Measurements from ENCODE around the gene NODAL.
A peak's percentile ranks its signal among the peaks of the same experiment; 100 is the strongest.
"Not testable (repeated sequence)": the region's sequence is repeated elsewhere in the genome, so short reads cannot be mapped to it uniquely, and the experiment has no call there.

The NODAL gene

GRCh38 chr10:70441161-70441894, at the start of gene NODAL:
NODAL (minus strand) TSS chr10:70441681; CDS start chr10:70441667, 14 bp downstream.
- DNase-seq: no peak

DNA sequence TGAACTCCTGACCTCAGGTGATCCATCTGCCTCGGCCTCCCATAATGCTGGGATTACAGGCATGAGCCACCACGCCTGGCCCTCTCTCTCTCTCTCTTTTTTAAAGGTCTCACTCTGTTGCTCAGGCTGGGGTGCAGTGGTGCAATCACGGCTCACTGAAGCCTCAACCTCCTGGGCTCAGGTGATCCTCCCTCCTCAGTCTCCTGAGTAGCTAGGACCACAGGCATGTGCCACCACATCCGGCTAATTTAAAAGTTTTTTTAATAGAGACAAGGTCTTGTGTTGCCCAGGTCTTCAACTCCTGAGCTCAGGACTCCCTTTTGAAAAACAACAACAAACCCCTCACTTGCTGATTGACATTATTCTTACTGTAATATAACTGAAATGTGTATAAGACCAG, 48.7 kb upstream of the NODAL start:
- DNase-seq: no peak

DNA sequence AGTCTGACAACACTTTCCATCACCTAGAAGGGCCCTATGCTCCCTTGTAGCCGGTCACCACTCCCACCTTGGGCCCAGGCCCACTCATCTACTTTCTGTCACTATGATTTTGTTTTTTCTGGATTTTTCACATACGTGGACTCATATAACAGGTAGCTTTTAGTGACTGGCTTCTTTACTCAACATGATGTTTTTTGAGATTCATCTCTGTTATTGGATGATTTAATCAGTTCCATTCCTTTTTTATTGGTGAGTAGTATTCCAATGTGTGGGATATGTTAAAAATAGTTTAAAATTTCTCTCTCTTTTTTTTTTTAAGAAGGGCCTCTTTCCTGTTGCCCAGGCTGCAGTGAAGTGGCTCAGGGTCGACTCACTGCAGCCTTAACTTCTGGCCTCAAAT, 46.3 kb upstream of the NODAL start:
- no peak for DNase-seq

GRCh38 chr10:70483872-70484271, 42.4 kb upstream of the NODAL start:
- not testable (repeated sequence) for DNase-seq

DNA sequence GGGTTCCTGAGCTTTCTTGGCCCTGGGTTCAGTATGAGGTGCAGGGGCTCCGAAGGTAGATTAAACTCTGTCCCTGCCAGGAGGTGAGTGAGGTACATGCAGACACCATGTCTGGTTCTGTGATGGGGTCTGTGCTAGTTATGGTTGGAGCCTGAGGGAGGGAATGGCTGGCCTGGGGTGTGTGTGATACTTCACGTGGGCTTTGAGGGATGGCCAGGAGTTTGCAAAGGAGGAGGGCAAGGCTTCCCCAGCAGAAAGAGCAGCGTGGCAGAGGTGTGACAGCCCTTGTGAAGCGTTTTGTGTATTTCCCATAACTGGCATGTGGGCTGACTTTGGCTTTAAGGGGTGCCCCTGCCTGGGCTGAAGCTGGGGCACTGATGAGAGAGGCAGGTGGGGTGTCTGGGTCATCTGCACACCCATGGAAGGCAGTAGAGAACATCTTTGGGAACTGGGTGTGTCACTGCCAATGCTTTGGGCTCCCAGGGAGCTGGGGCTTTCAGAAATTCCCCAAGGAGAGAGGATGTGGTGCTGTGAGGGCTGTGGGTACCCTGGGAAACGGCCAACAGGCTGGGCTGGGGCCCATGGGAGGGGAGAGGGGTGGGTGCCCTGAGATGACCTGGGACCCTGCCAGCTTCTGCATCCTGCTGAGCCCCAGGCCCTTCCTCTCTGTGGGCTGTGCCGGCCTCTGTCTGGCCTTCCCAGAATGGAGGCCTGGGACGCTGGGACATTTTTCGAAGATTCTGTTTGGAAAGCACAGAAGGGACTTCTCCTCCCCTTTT, 41.7 kb upstream of the NODAL start:
- DNase-seq: no peak

GRCh38 chr10:70481831-70482530, 40.5 kb upstream of the NODAL start:
- no peak for DNase-seq

DNA sequence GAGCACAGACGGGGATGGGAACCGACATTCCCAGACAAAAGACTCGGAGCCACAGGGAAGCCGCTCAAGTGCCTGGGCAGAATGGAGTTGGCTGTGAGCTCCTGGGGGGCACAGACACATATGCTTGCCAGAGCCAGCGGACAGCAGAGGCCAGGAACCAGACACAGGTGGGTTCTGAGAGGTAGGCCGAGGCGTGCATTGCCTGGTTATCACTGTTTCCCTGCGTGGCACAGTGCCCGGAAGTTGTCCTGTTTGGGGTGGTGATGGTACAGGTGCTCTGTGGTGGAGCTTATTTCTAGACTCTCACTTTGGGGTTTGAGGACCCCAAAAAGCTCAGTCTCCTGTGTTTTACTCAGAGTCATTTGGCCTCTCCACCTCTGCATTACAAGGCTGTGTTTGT, 39.6 kb upstream of the NODAL start:
- no peak for DNase-seq

DNA sequence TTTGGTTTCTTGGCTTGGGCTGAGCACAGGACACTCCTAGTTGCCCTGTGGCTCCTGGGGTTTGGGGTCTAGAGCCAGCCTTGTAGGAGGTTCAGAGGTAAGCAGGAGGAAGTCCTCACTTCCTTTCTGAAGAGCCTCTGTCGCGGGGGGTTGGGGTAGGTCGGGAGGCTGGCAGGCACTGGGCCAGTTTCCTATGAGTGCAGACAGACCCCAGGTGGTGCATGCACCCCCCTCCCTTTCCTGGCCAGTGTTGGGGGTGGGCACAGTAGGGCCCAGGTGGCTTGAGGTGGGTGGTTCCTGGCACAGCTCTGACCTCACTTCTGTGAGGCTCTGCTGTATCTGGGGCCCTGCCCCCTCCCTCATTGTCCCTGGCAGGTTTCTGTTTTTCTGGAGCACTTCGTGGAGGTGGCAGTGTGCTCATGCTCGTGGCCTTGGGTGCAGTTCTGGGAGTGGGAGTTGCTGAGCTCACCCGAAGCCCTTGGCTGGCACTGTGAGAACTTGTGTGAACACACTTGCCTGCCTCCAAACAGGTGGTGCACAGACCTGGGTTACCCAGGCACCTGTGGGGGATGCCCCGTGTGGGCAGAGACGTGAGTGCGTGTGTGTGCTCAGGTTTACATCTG, 38.9 kb upstream of the NODAL start:
- peak; percentile 56 for DNase-seq

- no peak for DNase-seq
Observed at GRCh38 chr10:70479626-70480238, 38.3 kb upstream of the NODAL start.

DNA sequence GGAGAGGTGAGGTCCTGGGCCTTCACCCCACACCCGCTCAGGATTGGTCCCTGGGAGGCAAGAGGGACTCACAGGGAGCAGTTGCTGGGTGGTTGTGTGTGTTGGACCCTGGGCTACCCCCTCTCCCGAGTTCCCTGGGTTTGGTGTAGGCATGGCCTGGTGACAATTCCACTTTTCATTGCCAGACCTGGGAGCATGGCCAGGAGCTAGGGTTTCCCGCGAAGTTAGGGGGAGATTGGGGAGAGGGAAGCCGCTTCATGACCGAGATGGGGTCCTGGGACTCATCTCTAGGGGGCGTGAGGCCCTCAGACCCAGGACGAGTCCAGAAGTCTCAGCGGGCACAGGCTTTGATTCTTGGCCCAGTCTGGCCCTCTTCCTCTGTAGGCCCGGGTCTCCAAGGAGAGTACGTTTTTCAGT, 37.7 kb upstream of the NODAL start:
- no peak for DNase-seq

DNA sequence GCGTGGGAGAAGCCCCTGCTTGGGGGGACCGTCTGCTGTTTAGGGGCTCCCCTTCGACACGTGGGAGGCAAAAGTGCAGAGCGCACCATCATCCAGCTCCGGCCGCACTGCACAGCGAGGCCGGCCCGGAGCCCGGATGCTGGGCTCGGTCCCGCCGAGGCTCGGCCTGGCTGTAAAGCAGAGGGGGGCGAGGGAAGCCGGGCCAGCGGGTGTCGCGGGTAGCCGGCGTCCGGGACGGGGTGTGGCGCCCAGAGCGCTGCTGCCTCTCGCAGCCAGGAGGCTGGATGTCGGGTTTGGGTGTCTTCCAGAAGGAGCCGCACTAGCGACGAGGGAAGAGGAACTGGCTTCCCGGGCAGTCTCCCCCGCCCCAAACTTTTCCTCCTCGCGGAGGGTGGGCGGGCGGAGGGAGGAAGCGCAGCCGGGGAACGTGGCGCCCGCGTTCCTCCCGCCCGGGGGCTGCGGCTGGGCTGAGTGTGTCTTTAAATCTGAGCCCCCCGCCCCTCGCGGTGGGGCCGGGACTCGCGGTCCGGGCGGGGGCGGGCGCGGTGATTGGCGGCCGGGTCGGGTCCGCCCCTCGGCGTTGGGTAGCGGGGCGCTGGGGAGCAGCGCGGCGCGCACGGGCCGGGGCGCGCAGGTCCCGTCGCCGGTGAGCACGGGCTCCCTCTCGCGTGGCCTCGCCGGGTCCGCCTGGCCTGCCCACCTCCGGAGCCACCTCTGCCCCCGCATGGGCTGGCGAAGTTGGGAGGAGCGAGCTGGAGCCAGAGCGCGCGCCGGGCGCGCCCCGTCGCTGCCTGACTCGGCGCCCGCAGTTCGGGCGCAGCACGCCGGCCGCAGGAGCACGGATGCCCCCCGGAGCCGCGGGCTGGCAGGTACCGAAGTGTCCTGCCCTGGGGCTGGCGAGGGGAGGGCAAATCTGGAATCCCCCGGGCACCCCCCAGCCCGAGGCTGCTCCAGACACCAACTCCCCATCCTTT, 37.0 kb upstream of the NODAL start, which contains the start of gene PALD1:
PALD1 (plus strand) TSS at position 577 of the 974 bp plus-strand sequence. CDS start 47,185 bp downstream, outside the sequence.
- peak; percentile 67 for DNase-seq

DNA sequence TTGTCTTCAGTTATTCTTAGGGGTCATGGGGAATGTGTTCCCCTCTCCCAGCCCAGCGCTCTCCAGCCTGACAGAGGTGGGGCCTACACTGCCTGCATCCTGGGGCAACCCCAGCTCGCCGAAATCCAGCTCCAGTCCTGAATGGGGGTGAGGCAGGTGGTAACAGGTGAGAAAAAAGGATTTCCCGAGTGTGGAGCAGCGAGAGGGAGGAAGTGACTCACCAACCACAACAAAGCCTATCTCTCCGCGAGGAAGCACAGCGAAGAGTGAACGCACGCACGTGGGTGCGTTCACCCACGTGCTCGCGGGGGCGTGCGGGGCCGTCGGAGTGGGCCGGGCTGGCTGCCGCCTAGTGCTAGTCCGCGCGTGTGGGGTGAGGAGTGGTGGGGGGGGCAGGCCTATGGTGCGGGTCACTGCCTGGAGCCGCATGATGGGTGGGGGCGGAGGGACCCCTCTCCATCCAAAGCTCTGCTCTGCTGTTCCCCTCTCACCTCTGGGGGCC, 36.2 kb upstream of the NODAL start:
- no peak for DNase-seq

DNA sequence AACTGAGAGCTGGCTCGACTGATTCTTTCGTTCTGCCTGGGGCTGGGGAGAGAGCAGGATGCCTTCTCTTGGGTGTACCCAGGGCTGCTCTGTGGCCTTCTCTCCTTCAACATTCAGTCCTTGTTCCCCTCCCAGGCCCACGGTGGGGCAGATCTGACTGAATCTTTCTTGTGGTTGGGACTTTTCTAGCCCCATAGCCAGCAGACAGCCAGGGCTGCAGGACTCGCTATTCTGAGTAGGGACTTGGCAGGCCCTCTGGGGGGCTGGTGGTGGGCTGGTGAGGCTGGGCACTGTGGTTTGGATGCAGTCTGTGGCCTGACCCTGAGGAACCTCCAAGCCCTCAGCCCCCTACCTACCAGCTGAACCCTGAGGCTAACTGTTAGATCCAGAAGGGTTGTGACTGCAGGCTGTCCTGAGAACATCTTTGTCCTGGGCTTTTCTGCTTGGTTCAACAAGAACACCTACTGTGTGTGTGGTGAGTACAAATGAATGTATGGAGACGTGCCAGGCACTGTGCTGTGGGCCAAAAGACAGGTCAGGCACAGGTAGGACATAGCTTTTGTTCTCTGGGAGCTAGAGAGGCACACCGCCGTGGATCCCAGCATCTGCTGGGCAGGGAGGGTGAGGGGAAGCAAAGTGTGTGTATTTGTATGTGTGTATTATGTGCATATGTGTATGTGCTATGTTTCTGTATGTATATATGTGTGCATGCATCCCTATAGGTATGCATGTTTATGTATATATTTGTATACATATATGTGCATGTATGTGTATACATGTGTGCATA, 35.0 kb upstream of the NODAL start:
- DNase-seq: no peak

- no peak for DNase-seq
Observed at GRCh38 chr10:70475661-70476060, 34.2 kb upstream of the NODAL start.

GRCh38 chr10:70474780-70475179, 33.3 kb upstream of the NODAL start:
- DNase-seq: no peak

DNA sequence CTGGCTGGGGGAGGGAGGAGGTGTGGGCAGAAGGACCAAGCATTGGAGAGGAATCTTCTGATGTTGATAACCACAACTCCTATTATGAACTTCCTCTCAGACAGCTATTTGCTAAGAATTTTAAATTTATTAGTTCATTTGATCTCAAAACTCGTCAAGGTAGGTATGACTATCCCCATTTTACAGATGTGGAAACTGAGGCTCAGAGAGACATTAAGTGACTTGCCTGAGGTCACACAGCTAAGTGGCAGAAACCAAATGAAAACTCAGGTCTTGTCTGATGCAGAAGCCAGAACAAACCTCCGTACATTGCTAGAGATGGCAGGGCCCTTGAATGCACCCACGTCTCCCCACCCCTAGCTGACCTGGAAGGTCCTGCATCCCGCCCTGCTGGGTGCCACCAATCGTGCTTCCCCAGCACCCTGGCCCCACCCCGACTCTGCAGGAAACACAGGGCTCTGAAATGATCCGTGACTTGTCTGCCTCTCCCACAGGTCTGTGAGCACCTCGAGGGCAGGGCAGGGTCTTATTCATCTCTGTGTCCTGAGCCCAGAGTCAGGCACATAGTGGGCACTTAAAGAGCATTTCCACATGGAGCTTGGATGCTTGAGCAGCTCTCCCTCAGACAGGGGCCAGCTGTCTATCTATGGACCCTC, 31.4 kb upstream of the NODAL start:
- DNase-seq: no peak

DNA sequence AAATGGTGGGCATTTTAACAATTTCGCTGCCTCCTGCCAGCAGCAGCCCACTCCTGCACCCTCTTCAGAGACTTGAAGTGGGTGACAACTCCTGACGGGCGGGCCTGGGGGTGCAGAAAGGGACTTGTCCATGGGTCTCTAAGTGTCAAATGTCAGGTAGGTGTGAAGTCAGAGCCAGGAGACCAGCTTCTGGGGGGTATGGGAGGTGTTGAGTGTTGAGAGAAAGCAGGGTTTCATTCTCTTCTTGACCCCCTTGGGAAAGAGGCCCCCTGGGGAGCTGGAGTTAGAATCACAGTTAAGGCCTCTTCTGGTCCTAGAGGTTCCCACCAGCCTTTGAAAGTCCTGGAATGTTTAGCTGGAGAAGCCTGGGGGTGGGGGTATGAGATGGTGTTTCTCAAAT, 25.5 kb upstream of the NODAL start:
- DNase-seq: no peak

GRCh38 chr10:70465832-70466231, 24.4 kb upstream of the NODAL start:
- DNase-seq: no peak

- no peak for DNase-seq
Observed at GRCh38 chr10:70465278-70465677, 23.8 kb upstream of the NODAL start.
